ENCODE measurements around the gene KRT9.
"Not testable (repeated sequence)": the region's sequence is repeated elsewhere in the genome, so short reads cannot be mapped to it uniquely, and the experiment has no call there.

Gene KRT9
- total RNA-seq = 0 reads per million in 2 experiments

GRCh38 chr17:41571561-41572434, at the start of gene KRT9:
TSS of gene KRT9 (minus strand) at chr17:41572059. CDS start at chr17:41571992, 67 bp downstream.
- no peak for DNase-seq (ENCODE audit: low read depth)

GRCh38 chr17:41621435-41621817, 49.6 kb upstream of the KRT9 start:
- DNase-seq (ENCODE audit: low read depth) = not testable (repeated sequence)

- DNase-seq (ENCODE audit: low read depth) = no peak
These were observed 49.0 kb upstream of the KRT9 start for GRCh38 chr17:41620583-41621434.

GRCh38 chr17:41619927-41620582, 48.2 kb upstream of the KRT9 start:
- DNase-seq (ENCODE audit: low read depth) = not testable (repeated sequence)

GRCh38 chr17:41619036-41619926, 47.4 kb upstream of the KRT9 start:
- DNase-seq (ENCODE audit: low read depth) = no peak

- DNase-seq (ENCODE audit: low read depth) = no peak
These were observed 46.6 kb upstream of the KRT9 start for GRCh38 chr17:41618341-41619035.

- DNase-seq (ENCODE audit: low read depth) = no peak
These were observed 45.8 kb upstream of the KRT9 start for GRCh38 chr17:41617698-41618097.

- DNase-seq (ENCODE audit: low read depth) = no peak
These were observed 45.3 kb upstream of the KRT9 start for GRCh38 chr17:41617136-41617535.

GRCh38 chr17:41616486-41616885, 44.6 kb upstream of the KRT9 start:
- DNase-seq (ENCODE audit: low read depth) = not testable (repeated sequence)

- no peak for DNase-seq (ENCODE audit: low read depth)
These were observed 43.6 kb upstream of the KRT9 start for GRCh38 chr17:41615454-41615853.

- not testable (repeated sequence) for DNase-seq (ENCODE audit: low read depth)
These were observed 42.9 kb upstream of the KRT9 start for GRCh38 chr17:41614767-41615166.

GRCh38 chr17:41614098-41614497, 42.2 kb upstream of the KRT9 start:
- no peak for DNase-seq (ENCODE audit: low read depth)

- no peak for DNase-seq (ENCODE audit: low read depth)
These were observed 41.6 kb upstream of the KRT9 start for GRCh38 chr17:41613277-41614082.

GRCh38 chr17:41612376-41613160, 40.7 kb upstream of the KRT9 start, which contains the start of gene KRT16:
TSS of gene KRT16 (minus strand) at chr17:41612767. CDS start at chr17:41612688, 79 bp downstream.
- not testable (repeated sequence) for DNase-seq (ENCODE audit: low read depth)

GRCh38 chr17:41610965-41611640, 39.2 kb upstream of the KRT9 start:
- DNase-seq (ENCODE audit: low read depth) = no peak

- not testable (repeated sequence) for DNase-seq (ENCODE audit: low read depth)
These were observed 38.2 kb upstream of the KRT9 start for GRCh38 chr17:41610061-41610517.

GRCh38 chr17:41606930-41607329, 35.1 kb upstream of the KRT9 start:
- not testable (repeated sequence) for DNase-seq (ENCODE audit: low read depth)

- no peak for DNase-seq (ENCODE audit: low read depth)
These were observed 30.7 kb upstream of the KRT9 start for GRCh38 chr17:41602524-41602923.
